ENCODE measurements around the gene IFNL4.
"Not testable (repeated sequence)": the region's sequence is repeated elsewhere in the genome, so short reads cannot be mapped to it uniquely, and the experiment has no call there.

GRCh38 chr19:39244410-39245100 lies 4.1 kb downstream of the IFNL4 start, which contains the start of gene IFNL3:
- TF ChIP-seq POLR2A, CTCF (IDR thresholded peaks at IDR 0.05): not testable (repeated sequence)
